ENCODE results near the gene NOTCH4.

DNA sequence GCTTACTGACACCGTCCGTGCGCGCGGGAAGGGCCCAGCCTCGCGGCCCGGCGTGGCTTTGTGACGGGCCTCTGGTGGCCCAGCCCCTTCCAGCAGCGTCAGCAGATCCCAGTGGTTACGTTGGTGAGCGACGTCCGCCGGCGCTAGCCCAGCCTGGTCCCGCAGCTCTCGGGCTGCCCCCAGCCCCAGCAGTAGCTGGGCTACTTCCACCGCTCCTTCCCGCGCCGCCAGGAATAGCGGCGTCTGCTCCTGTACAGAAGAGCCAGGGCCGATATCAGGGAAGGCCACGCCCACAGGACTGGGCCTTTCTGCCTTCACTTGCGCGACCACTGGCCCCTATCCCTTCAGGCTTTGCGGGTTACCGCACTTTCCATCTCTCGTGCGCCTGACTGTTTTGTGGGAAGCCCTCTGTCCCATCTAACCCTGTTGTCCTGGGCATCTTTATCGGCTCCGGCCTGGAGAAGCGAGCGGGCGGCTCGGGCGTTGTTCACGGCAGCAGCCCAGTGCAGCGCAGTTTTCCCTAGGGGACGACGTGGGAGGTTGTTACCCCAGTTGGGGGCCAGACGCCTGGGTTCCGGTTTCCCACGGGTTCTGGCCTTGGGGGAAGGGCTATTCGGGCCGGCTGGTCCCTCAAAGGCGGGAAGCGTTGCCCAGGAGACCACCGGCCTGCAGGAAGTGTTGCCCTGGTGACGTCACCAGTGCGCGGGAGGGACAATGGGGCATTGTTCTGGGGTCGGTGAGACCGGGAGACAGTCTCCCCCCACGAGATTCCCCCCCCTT lies 27.8 kb downstream of the NOTCH4 start:
- TF ChIP-seq, protein P1, sequence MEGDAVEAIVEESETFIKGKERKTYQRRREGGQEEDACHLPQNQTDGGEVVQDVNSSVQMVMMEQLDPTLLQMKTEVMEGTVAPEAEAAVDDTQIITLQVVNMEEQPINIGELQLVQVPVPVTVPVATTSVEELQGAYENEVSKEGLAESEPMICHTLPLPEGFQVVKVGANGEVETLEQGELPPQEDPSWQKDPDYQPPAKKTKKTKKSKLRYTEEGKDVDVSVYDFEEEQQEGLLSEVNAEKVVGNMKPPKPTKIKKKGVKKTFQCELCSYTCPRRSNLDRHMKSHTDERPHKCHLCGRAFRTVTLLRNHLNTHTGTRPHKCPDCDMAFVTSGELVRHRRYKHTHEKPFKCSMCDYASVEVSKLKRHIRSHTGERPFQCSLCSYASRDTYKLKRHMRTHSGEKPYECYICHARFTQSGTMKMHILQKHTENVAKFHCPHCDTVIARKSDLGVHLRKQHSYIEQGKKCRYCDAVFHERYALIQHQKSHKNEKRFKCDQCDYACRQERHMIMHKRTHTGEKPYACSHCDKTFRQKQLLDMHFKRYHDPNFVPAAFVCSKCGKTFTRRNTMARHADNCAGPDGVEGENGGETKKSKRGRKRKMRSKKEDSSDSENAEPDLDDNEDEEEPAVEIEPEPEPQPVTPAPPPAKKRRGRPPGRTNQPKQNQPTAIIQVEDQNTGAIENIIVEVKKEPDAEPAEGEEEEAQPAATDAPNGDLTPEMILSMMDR (conservative IDR thresholded peaks at IDR 0.05 in 1 of 2, IDR thresholded peaks at IDR 0.05 in 1 of 2; ENCODE audit: low read depth in 1 of 2, low read length in 2 of 2): no peak
- TF ChIP-seq EZH2 (IDR thresholded peaks at IDR 0.05; ENCODE audit: low read length, missing control alignments): no peak
